ENCODE data around the gene CSNK1G1.

DNA sequence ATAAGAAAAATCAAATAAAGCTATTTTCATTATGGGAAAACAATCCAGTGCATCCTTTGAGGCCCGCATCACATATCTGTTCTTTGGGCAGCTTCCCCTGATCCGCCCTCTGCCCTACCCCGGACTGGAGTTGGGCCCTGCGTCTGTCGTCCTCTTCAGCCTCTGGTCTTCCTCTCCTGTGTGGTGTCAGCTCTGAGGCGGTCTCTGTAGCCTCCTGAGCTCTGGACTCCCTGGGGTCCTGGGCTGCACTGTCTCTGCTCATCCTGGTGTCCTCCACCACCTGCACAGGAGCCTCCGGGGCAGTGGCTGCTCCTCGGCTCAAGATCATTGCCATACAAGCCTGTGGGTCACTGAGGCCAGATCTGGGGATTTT, 211.8 kb downstream of the CSNK1G1 start:
- TF ChIP-seq, protein P1, sequence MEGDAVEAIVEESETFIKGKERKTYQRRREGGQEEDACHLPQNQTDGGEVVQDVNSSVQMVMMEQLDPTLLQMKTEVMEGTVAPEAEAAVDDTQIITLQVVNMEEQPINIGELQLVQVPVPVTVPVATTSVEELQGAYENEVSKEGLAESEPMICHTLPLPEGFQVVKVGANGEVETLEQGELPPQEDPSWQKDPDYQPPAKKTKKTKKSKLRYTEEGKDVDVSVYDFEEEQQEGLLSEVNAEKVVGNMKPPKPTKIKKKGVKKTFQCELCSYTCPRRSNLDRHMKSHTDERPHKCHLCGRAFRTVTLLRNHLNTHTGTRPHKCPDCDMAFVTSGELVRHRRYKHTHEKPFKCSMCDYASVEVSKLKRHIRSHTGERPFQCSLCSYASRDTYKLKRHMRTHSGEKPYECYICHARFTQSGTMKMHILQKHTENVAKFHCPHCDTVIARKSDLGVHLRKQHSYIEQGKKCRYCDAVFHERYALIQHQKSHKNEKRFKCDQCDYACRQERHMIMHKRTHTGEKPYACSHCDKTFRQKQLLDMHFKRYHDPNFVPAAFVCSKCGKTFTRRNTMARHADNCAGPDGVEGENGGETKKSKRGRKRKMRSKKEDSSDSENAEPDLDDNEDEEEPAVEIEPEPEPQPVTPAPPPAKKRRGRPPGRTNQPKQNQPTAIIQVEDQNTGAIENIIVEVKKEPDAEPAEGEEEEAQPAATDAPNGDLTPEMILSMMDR (IDR thresholded peaks at IDR 0.05): no peak
- no peak for TF ChIP-seq POLR2A (IDR thresholded peaks at IDR 0.05)
